HL-60 (cell line): ENCODE measurements around the gene KCNF1.

Source experiments
- DNase-seq, 2 experiments: peaks; one replicate each; pipeline ENCODE4 v3.0.0-alpha.2; 2010 to 2020; ENCODE audit warnings: low read depth in 1 of 2, low spot score in 1 of 2
- H3K27ac ChIP-seq: fragments of 250-450 bp; sonication (Bioruptor Pico); replicated peaks from 2 replicates; pipeline ENCODE4 v1.5.1; 2020; ENCODE audit warnings: mild to moderate bottlenecking, moderate library complexity
- H3K27me3 ChIP-seq: fragments of 250-450 bp; sonication (Bioruptor Pico); 2 replicates; pipeline ENCODE4 v1.5.1; 2021; ENCODE audit warnings: mild to moderate bottlenecking, moderate library complexity; ENCODE audit not compliant: insufficient read depth, poor library complexity, severe bottlenecking
- H3K4me3 ChIP-seq: replicated peaks from 2 replicates; pipeline ENCODE4 v1.5.1; 2011; ENCODE audit warnings: mild to moderate bottlenecking, control low read depth, low read length; ENCODE audit not compliant: insufficient read depth
- CTCF ChIP-seq: IDR thresholded peaks from one replicate; pipeline ENCODE4 v1.5.1; 2011; ENCODE audit warnings: low read length, control low read depth, inconsistent platforms; ENCODE audit not compliant: insufficient read depth
- GABPA ChIP-seq: IDR thresholded peaks from 2 replicates; pipeline ENCODE4 v1.6.1; 2012; ENCODE audit warnings: low read depth
- POLR2AphosphoS5 ChIP-seq: IDR thresholded peaks from 2 replicates; pipeline ENCODE4 v1.6.1; 2012; ENCODE audit warnings: low read depth
- REST ChIP-seq: IDR thresholded peaks from 2 replicates; pipeline ENCODE4 v1.6.1; 2012; ENCODE audit warnings: low read depth; ENCODE audit not compliant: insufficient replicate concordance
- SPI1 ChIP-seq: IDR thresholded peaks from 2 replicates; pipeline ENCODE4 v1.6.1; 2012; ENCODE audit warnings: low read depth, mild to moderate bottlenecking, borderline replicate concordance

KCNF1 gene

GRCh38 chr2:10962004-10962403 is 50.3 kb downstream of the KCNF1 start:
- no peak for DNase-seq
- Histone ChIP-seq H3K27me3 (no peaks in the 10 kb centered on the region), H3K4me3 (no peak overlapping the region), H3K27ac (no peak overlapping the region)
- TF ChIP-seq SPI1 (no peak), CTCF (no peak)

- Histone ChIP-seq H3K27me3 (no peaks in the 10 kb centered on the region), H3K4me3 (no peak overlapping the region), H3K27ac (no peak overlapping the region)
- TF ChIP-seq CTCF = no peak
- no peak for TF ChIP-seq SPI1
- no peak for TF ChIP-seq REST
- no peak for TF ChIP-seq GABPA
- TF ChIP-seq POLR2AphosphoS5 = no peak
- peak in 1 of 2 experiments; percentile 26 for DNase-seq
Measured at GRCh38 chr2:10963155-10963554, 51.4 kb downstream of the KCNF1 start.
